H1 (cell line): ENCODE results near the gene FMR1. TPM values are rescaled to one million over a fixed set of nuclear protein-coding genes. Genes with fewer than 3 reads are reported as not detected.

ENCODE experiments used
- CTCF ChIA-PET: fragments of 300-600 bp; sonication (Branson Sonifier 250); formaldehyde crosslinking; loops from one replicate; lab custom pipeline; 2021; ENCODE audit not compliant: partially characterized antibody; lab: Charles Lee
- POLR2A ChIA-PET: fragments of 300-600 bp; sonication (Branson Sonifier 250); formaldehyde crosslinking; loops from one replicate; lab custom pipeline; 2021; ENCODE audit warnings: inconsistent platforms; ENCODE audit not compliant: partially characterized antibody; lab: Charles Lee
- DNase-seq, 2 experiments: peaks; one replicate each; pipeline versions ENCODE4 v3.0.0 to v3.0.0-alpha.2; 2010 to 2022; ENCODE audit warnings: low spot score in 2 of 2, low read depth in 1 of 2, mixed read lengths in 1 of 2
- FAIRE-seq: peaks from 2 replicates; lab custom pipeline; 2011; peaks lifted over from hg19 to GRCh38; lab: Jason Lieb, UNC
- H2AFZ ChIP-seq: 2 replicates; pipeline ENCODE4 v1.8.1; 2012; ENCODE audit warnings: low read length, inconsistent platforms
- H2AK5ac ChIP-seq: 2 replicates; pipeline ENCODE4 v1.6.1; 2013; ENCODE audit warnings: low read depth, low read length
- H2BK120ac ChIP-seq: replicated peaks from 2 replicates; pipeline ENCODE3; 2013; ENCODE audit warnings: low read depth, low read length, inconsistent platforms
- H2BK12ac ChIP-seq: 2 replicates; pipeline ENCODE4 v1.6.1; 2013; ENCODE audit warnings: low read depth, low read length
- H2BK15ac ChIP-seq: 2 replicates; pipeline ENCODE4 v1.6.1; 2013; ENCODE audit warnings: low read length
- H2BK20ac ChIP-seq: 2 replicates; pipeline ENCODE4 v1.6.1; 2013; ENCODE audit warnings: low read length
- H2BK5ac ChIP-seq: 2 replicates; pipeline ENCODE4 v1.6.1; 2013; ENCODE audit warnings: low read depth, low read length
- H3K14ac ChIP-seq: 2 replicates; pipeline ENCODE4 v1.6.1; 2013; ENCODE audit warnings: inconsistent platforms; ENCODE audit not compliant: insufficient read length
- H3K18ac ChIP-seq: 2 replicates; pipeline ENCODE4 v1.6.1; 2013; ENCODE audit warnings: low read length; ENCODE audit errors: extremely low read depth
- H3K23ac ChIP-seq: 2 replicates; pipeline ENCODE4 v1.6.1; 2013; ENCODE audit warnings: inconsistent platforms; ENCODE audit not compliant: insufficient read length
- H3K23me2 ChIP-seq: 2 replicates; pipeline ENCODE4 v1.6.1; 2013; ENCODE audit warnings: low read depth, low read length
- H3K27ac ChIP-seq: 2 replicates; pipeline ENCODE4 v1.6.1; 2011; ENCODE audit warnings: low read depth, low read length, inconsistent platforms
- H3K27me3 ChIP-seq, 4 experiments: replicated peaks in 1 of 4; 1 replicate in 1 of 4; 2 replicates in 3 of 4; pipeline versions ENCODE4 v1.6.1 to v1.8.1; 2011 to 2013; ENCODE audit warnings: low read length in 3 of 4, mild to moderate bottlenecking in 3 of 4, inconsistent platforms in 2 of 4, mixed read lengths in 2 of 4, moderate library complexity in 1 of 4; ENCODE audit not compliant: control insufficient read depth in 3 of 4, insufficient read depth in 3 of 4; ENCODE audit errors: extremely low read depth in 1 of 4
- H3K36me3 ChIP-seq, 4 experiments: 2 replicates each; pipeline versions ENCODE4 v1.6.1 to v1.8.1; 2011 to 2013; ENCODE audit warnings: mild to moderate bottlenecking in 4 of 4, low read length in 3 of 4, moderate library complexity in 2 of 4, control low read depth in 1 of 4, inconsistent platforms in 1 of 4; ENCODE audit not compliant: insufficient read depth in 4 of 4, control insufficient read depth in 2 of 4
- H3K4ac ChIP-seq: replicated peaks from 2 replicates; pipeline ENCODE3; 2013; ENCODE audit warnings: low read length, low read depth, mixed read lengths, inconsistent platforms; ENCODE audit not compliant: insufficient read length
- H3K4me1 ChIP-seq, 4 experiments: replicated peaks in 1 of 4; 1 replicate in 1 of 4; 2 replicates in 3 of 4; pipeline versions ENCODE4 v1.6.1 to v1.8.1; 2011 to 2013; ENCODE audit warnings: low read length in 3 of 4, inconsistent platforms in 2 of 4, mixed read lengths in 1 of 4; ENCODE audit not compliant: insufficient read depth in 4 of 4, control insufficient read depth in 3 of 4
- H3K4me2 ChIP-seq, 2 experiments: 2 replicates each; pipeline versions ENCODE4 v1.6.1 to v1.8.1; 2011 to 2013; ENCODE audit warnings: low read depth in 2 of 2, low read length in 2 of 2, control low read depth in 1 of 2, inconsistent platforms in 1 of 2, mild to moderate bottlenecking in 1 of 2; ENCODE audit not compliant: insufficient read depth in 1 of 2
- H3K4me3 ChIP-seq, 4 experiments: fragments of 200-600, 300-600 bp in 1 of 4; sonication (generic), shearing (Covaris generic), sonication (Bioruptor Twin) in 1 of 4; 2 replicates each; pipeline versions ENCODE4 v1.5.1 to v1.8.1; 2011 to 2016; ENCODE audit warnings: low read length in 4 of 4, low read depth in 3 of 4, control low read depth in 2 of 4, inconsistent platforms in 2 of 4, mild to moderate bottlenecking in 2 of 4, mixed read lengths in 1 of 4, moderate library complexity in 1 of 4; ENCODE audit not compliant: insufficient read depth in 2 of 4; ENCODE audit errors: extremely low read depth in 1 of 4
- H3K56ac ChIP-seq: replicated peaks from 2 replicates; pipeline ENCODE3; 2013; ENCODE audit warnings: low read depth, mild to moderate bottlenecking, mixed read lengths, low read length, inconsistent platforms; ENCODE audit not compliant: insufficient read length
- H3K79me1 ChIP-seq: 2 replicates; pipeline ENCODE4 v1.6.1; 2013; ENCODE audit warnings: low read depth, low read length, control low read depth
- H3K79me2 ChIP-seq, 2 experiments: 2 replicates each; pipeline versions ENCODE4 v1.6.1 to v1.8.1; 2012 to 2013; ENCODE audit warnings: low read length in 2 of 2, mild to moderate bottlenecking in 2 of 2, inconsistent platforms in 1 of 2; ENCODE audit not compliant: insufficient read depth in 2 of 2, control insufficient read depth in 1 of 2
- H3K9ac ChIP-seq, 4 experiments: replicated peaks in 1 of 4; 1 replicate in 1 of 4; 2 replicates in 3 of 4; pipeline versions ENCODE4 v1.6.1 to v1.8.1; 2011 to 2013; ENCODE audit warnings: low read depth in 3 of 4, low read length in 3 of 4, control low read depth in 2 of 4, mild to moderate bottlenecking in 2 of 4, moderate library complexity in 2 of 4, inconsistent platforms in 1 of 4; ENCODE audit errors: extremely low read depth in 1 of 4
- H3K9me3 ChIP-seq, 2 experiments: 2 replicates each; pipeline versions ENCODE4 v1.6.1 to v1.8.1; 2012 to 2013; ENCODE audit warnings: mild to moderate bottlenecking in 2 of 2, moderate library complexity in 2 of 2, control low read depth in 1 of 2, inconsistent platforms in 1 of 2, low read depth in 1 of 2, low read length in 1 of 2, mixed read lengths in 1 of 2; ENCODE audit not compliant: insufficient read depth in 2 of 2
- H4K20me1 ChIP-seq, 2 experiments: replicated peaks in 1 of 2; 2 replicates each; pipeline versions ENCODE3 to v1.8.1; 2011 to 2013; ENCODE audit warnings: inconsistent platforms in 2 of 2, low read length in 2 of 2, mild to moderate bottlenecking in 1 of 2; ENCODE audit not compliant: insufficient read depth in 2 of 2, control insufficient read depth in 1 of 2
- H4K5ac ChIP-seq: 2 replicates; pipeline ENCODE4 v1.6.1; 2013; ENCODE audit warnings: low read length, low read depth, mixed read lengths, inconsistent platforms; ENCODE audit not compliant: insufficient read length
- H4K8ac ChIP-seq: 2 replicates; pipeline ENCODE4 v1.8.0; 2013; ENCODE audit warnings: mild to moderate bottlenecking, moderate library complexity, low read length, inconsistent platforms; ENCODE audit not compliant: insufficient read depth; ENCODE audit errors: extremely low read depth
- H4K91ac ChIP-seq: replicated peaks from 2 replicates; pipeline ENCODE3; 2013; ENCODE audit warnings: low read length, mixed read lengths, inconsistent platforms; ENCODE audit not compliant: insufficient read length
- EP300 ChIP-seq, 2 experiments: IDR thresholded peaks; 1 replicate in 1 of 2; 2 replicates in 1 of 2; pipeline ENCODE4 v1.6.1; 2011 to 2012; ENCODE audit warnings: low read depth in 2 of 2, low read length in 2 of 2, mild to moderate bottlenecking in 2 of 2, borderline replicate concordance in 1 of 2, inconsistent platforms in 1 of 2, moderate library complexity in 1 of 2
- WGBS, 2 experiments: shearing (Covaris generic) in 1 of 2; methylation state at CpG; one replicate each; pipeline versions ENCODE4 v1.1.6 to v1.1.7; 2013 to 2015; ENCODE audit warnings: low lambda C conversion rate in 2 of 2, mixed read lengths in 2 of 2, inconsistent platforms in 1 of 2, low coverage in 1 of 2, missing lambda C conversion rate in 1 of 2; ENCODE audit not compliant: insufficient replicate concordance in 2 of 2, insufficient coverage in 1 of 2, insufficient read length in 1 of 2; ENCODE audit errors: extremely low coverage in 1 of 2, missing lambda C conversion rate in 1 of 2; 5-methylcytosine and 5-hydroxymethylcytosine counted together
- polyA plus RNA-seq, 7 experiments: library from polyadenylated mRNA; depleted of rRNA in 3 of 7; stranded (reverse) in 5 of 7; unstranded in 2 of 7; fragments of >200 nt in 5 of 7; fragments of 200-250 nt in 2 of 7; gene quantifications; 1 replicate in 5 of 7; 2 replicates in 1 of 7; 4 replicates in 1 of 7; pipeline versions ENCODE4 v1.2.1 to v1.2.3, GENCODE V29; 2011 to 2013; ENCODE audit warnings: missing spikeins in 2 of 7, mixed read lengths in 2 of 7
- total RNA-seq: library from RNA; stranded (reverse); fragmentation: NEBNext Ultra II Directional; extraction: Animal tissue kit (Norgen Biotek cat#: 25700); gene quantifications from 2 replicates; pipeline ENCODE4 v1.2.1, GENCODE V29; 2021

The FMR1 gene
- total and polyA plus RNA-seq, 2 of the 8 experiments (the other 6 are each of a cell fraction or from before 2014, with no cell fraction given): 15.2 to 49.4 TPM

DNA sequence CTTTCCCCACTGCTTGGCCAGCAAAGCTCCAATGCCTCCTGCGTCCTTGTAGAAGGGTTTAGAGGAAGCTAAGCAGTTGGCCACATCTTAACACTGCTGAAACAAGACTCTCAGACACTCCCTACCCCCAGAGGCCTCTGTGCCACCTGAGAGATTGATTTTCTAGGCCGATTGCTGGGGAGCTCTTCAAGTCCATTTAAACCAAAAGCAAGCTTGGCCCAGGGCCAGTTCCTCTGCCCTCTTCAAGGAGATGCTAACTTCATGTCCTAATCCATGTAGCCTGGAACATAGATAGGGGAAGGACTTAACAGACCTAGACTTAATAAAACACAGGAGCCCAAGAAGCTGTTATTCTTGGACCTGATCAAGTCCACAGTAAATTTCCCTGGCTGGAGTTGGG, 42.3 kb downstream of the FMR1 start:
- H3K14ac ChIP-seq: no peak overlapping the region
- H3K9me3 ChIP-seq: no peaks in the 10 kb centered on the region
- no peak for DNase-seq
- no peak overlapping the region for H3K4me2 ChIP-seq
- H4K5ac ChIP-seq: no peak overlapping the region
- POLR2A ChIA-PET: no interaction called here
- CTCF ChIA-PET: interaction anchor here (0.6 kb wide), 1 partner anchor 876 kb away, joined by 3 read pairs; no protein-coding TSS in a partner anchor
- no peak overlapping the region for H3K23ac ChIP-seq
- no peaks in the 10 kb centered on the region for H3K4me1 ChIP-seq
- H3K36me3 ChIP-seq: peaks cover 0 to under 1% (median 0%) of the 10 kb centered on the region in 4 experiments; a peak in 1 of 8 replicates
- no peak overlapping the region for H2BK5ac ChIP-seq
- no peaks in the 10 kb centered on the region for H3K79me2 ChIP-seq
- no peak overlapping the region for H2BK20ac ChIP-seq
- no peak for TF ChIP-seq EP300 (IDR thresholded peaks at IDR 0.05; ENCODE audit: borderline replicate concordance in 1 of 2, low read depth in 2 of 2, low read length in 2 of 2)
- TF ChIP-seq, all 59 proteins: peak for 0
- Histone ChIP-seq H3K27ac (no peak overlapping the region), H3K56ac (no peak overlapping the region), H3K4ac (no peak overlapping the region), H3K9ac (no peak overlapping the region), H2BK12ac (no peak overlapping the region), H2AK5ac (no peak overlapping the region), H4K20me1 (no peaks in the 10 kb centered on the region), H3K18ac (no peak overlapping the region), H2BK15ac (no peak overlapping the region), H3K79me1 (no peaks in the 10 kb centered on the region), H3K4me3 (no peak overlapping the region), H2BK120ac (no peak overlapping the region), H2AFZ (no peak overlapping the region), H4K8ac (no peak overlapping the region), H3K27me3 (no peaks in the 10 kb centered on the region), H4K91ac (no peak overlapping the region), H3K23me2 (no peaks in the 10 kb centered on the region)
- 88% methylated on average over 1 of the region's 2 CpGs; no CpG with 5 or more reads in 1 of the 2 experiments for WGBS, 2 experiments
- FAIRE-seq: no peak
